Measurements from ENCODE around the gene RIN3.

- TF ChIP-seq EZH2phosphoT487 (IDR thresholded peaks at IDR 0.05; ENCODE audit: insufficient read depth, low read depth), result no peak
- TF ChIP-seq EZH2 (IDR thresholded peaks at IDR 0.05; ENCODE audit: insufficient read depth, poor library complexity, severe bottlenecking), result no peak
These were observed 32.7 kb upstream of the RIN3 start for GRCh38 chr14:92480856-92481255.
